ENCODE data around the gene PTPRS. TPM values are rescaled to one million over a fixed set of nuclear protein-coding genes. Genes with fewer than 3 reads are reported as not detected.

The PTPRS gene
- polyA plus RNA-seq, 1 donor: 71.2 TPM

DNA sequence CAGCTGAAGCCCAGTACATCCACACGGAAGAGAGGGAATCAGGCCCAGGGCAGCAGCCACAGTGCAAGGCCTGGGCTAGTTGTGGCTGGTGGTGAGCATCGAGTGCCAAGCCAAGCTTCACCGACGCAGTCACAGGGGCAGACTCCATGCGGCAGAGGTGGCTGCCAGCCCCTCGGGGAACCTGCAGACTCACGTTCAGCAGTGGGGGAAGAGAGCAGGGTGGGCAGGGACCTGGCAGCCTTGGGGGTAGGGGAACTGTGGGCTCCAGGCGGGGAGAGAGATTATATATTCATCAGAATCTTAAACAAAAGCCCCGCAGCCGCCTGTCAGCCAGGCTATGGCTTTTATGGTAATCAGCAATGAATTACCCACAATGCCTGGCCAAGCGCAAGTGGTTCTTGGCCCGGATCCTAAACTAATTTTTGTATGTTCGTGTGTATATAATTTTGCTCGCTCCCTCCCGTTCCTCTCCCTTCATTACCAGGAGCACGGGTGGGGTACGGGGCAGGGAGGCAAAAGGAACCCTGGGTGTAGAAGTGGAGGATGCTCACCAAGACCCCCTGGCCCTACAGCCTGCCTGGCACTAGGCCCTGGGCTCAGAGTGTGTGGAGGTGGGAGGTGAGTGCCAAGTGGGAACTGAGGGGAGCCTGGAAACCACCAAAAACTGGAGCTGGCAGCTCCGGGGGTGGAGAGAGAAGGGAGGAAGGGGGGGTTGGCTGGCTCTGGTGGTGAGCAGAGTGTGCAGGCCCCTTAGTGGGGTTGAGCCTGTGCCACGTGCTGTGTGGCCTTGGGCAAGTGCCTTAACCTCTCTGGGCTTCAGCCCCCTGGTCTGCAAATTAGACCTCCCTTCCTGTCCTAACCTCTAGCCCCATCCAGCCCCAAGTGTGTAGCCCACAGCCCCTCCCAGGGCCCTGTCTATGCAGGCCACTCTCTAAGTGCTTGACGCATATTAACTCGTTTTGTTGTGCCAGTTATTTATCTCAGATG is 31.9 kb downstream of the PTPRS start:
- DNase-seq: peak; percentile 55

DNA sequence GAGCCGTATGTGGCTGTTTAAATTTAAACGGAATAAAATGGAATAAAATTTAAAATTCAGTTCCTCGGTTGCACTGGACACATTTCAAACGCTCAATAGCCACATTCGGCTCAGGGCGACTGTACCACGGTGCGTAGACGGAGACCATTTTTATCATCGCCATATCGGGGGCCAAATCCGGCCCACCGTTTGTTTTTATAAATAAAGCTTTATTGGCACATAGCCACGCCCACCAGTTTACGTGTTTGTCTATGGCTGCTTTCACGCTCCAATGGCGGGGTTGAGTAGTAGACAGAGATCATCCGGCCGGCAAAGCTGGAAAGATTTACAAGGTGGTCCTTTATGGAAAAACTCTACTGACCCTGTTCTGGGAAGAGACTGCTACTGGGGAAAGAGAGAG is 33.0 kb downstream of the PTPRS start:
- no peak for DNase-seq

GRCh38 chr19:5305163-5305562 is 35.4 kb downstream of the PTPRS start:
- no peak for DNase-seq

DNA sequence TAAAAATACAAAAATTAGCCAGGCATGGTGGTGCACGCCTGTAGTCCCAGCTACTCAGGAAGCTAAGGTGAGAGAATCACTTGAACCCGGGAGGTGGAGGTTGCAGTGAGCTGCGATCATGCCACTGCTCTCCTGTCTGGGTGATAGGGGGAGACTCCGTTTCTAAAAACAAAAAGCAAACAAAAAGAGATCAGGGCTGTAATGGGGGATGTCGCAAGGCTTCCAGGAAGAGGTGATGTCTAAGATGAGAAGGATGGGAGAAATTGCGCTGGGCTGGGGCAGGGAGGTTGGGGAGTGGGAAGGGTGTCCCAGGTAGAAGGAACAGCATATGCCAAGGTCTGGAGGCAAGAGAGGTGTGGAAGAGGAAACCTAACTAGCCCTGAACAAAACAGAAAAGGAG is 36.1 kb downstream of the PTPRS start:
- no peak for DNase-seq

- no peak for DNase-seq
These were observed 37.4 kb downstream of the PTPRS start for GRCh38 chr19:5303208-5303607.

- no peak for DNase-seq
These were observed 38.2 kb downstream of the PTPRS start for GRCh38 chr19:5302396-5302795.

GRCh38 chr19:5299137-5299536 is 41.5 kb downstream of the PTPRS start:
- DNase-seq: no peak

- DNase-seq: no peak
These were observed 42.1 kb downstream of the PTPRS start for GRCh38 chr19:5298471-5298901.

DNA sequence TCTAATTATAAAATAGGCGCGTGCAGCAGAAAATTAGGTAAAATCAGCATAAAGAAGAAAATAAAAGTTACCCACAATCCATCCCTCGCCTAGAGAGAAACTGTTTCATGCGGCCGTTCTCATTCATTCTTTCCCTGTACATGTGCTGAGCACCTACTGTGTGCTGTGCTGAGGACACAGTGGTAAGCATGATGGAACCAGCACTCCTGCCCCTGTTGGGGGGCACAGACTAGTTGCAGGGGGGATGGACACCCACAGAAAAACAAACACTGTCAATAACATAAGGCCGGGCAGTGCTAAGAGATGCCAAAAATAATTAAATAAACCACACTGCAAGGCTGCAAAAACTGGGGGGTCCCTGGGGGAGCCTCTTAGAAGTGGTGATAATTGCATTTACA is 43.3 kb downstream of the PTPRS start:
- DNase-seq: no peak

DNA sequence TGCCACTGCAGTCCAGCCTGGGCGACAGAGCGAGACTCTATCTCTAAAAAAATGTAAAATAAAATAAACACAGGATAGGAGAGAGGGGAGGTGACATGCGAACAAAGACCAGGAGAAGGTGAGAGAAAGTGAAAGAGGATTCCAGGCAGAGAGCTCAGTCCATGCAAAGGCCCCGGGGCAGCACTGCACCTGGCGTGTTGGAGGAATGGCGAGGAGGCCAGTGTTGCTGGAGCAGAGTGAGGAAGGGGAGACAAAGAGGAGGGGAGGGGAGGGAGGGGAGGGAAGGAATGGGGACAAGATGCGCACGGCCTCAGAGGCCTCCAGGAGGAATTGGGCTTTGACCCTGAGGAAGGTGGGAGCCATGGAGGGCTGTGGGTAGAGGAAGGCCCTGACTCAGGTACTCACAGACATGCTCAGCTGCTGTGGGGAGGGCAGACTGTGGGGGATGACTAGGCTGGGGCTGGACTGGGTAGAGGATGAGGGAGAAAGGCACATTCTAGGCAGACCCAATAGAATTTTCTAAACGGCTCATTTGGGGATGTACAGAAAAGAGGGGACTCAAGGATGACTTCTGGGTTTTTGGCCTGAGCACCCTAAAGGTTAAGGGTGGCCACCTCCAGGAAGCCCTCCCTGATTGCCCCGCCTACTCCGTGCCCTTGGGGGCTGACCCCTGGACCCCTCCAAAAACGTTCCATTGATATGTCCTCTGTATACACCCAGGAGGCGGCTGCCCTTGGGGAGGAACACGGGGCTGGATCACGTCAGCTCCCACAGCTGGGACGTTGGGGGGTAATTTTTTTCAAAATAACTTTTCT is 43.9 kb downstream of the PTPRS start:
- no peak for DNase-seq

GRCh38 chr19:5296021-5296420 is 44.6 kb downstream of the PTPRS start:
- no peak for DNase-seq

GRCh38 chr19:5294403-5295160 is 46.0 kb downstream of the PTPRS start:
- no peak for DNase-seq

GRCh38 chr19:5293612-5294378 is 46.8 kb downstream of the PTPRS start:
- no peak for DNase-seq

DNA sequence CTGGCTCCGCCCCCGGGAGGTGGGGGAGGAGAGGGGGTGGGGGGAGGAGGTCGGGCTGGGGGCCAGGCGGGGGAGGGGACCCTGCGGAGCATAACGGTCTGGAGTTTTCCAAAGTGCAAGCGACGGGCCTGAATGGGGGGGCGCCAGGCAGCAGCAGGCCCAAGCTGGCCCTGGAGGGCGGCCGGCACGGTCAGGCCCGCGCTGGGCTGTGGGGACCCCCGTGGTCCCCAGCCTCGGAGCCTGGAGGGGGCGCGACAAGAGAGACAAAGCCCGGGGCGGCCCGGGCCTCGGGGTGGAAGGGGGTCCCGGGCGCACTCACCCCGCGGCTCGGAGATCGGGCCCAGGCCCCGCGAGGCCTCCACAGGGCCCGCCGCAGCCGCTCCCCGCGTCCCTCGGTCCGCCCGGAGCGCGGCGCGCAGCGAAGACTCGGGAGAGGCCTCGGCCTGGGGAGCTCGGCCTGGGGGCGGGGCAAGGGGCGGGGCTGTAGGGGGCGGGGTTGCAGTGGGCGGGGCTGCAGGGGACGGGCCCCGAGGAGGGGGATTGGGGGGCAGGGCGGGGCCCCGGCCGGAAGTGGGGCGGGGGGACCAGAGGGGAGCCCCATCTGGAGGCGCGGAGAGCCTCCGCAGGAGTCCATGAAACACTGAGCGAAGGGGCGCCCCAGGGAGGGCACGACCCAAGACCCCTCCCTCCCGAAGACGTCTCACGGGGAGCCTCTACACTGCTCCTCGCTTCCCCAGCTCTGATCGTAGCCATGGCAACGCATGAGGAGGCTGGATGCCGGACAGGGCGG is 47.6 kb downstream of the PTPRS start:
- peak; percentile 63 for DNase-seq

DNA sequence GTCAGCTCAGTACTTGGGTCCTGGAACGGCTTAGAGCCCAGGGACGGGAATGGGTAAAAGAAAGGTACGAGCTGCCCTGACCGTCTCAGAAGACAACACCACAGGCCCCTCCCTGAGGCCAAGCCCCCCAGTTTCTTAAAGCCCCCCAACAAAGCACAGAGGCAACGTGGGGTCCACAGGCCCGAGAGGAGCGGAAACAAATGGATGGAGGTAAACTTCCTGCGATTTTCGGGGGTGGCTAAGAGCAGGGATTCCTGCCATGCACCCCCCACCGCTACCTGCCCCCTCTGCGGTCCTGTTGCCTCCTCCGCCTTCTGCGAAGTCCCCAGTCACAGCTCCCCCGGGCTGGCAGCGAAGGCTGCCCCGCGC is 48.2 kb downstream of the PTPRS start:
- DNase-seq: no peak

DNA sequence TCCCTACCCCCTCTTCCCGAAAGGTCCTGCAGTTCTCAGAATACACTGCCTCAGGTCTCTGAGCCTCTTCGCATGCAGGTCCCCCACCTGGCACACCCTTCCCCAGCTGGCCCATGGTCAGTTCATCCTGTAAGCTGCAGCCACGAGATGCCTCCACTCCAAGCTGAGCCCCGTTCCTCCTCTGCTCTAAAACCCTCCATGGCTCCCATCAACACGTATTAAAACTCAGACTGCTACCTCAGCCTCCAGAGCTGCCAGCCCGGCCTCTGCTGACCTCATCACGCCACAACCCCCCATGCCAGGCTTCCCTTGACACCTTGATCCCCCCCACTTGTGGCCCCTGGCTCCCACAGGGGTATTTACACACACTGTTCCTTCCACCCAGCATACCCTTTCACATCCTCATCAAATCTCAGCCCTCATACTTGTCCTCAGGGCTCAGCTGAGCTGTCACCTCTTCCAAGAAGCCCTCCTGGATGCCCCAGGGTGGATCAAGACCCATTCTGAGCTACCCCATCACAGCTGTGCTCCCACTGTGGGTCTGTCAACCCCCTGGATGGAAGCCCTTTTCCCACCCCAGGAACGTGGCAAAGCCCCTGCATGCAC is 48.9 kb downstream of the PTPRS start:
- no peak for DNase-seq
